A673 (cell line): Measurements from ENCODE around the gene SLIT3.

Source experiments
- EZH2 ChIP-seq: fragments of 200-600 bp; sonication (generic); IDR thresholded peaks from 2 replicates; pipeline ENCODE4 v1.6.1; 2017; ENCODE audit warnings: borderline replicate concordance, low read depth, mild to moderate bottlenecking, mixed read lengths, antibody characterized with exemption, low read length; ENCODE audit not compliant: poor library complexity, severe bottlenecking
- TF ChIP-seq, protein P1 (sequence below): fragments of 300-800, 200-600 bp; sonication (generic); conservative IDR thresholded peaks from 2 replicates; pipeline ENCODE4 v1.5.1; 2017; ENCODE audit warnings: low read depth, mild to moderate bottlenecking, antibody characterized with exemption, low read length, moderate library complexity, mixed read lengths

DNA sequence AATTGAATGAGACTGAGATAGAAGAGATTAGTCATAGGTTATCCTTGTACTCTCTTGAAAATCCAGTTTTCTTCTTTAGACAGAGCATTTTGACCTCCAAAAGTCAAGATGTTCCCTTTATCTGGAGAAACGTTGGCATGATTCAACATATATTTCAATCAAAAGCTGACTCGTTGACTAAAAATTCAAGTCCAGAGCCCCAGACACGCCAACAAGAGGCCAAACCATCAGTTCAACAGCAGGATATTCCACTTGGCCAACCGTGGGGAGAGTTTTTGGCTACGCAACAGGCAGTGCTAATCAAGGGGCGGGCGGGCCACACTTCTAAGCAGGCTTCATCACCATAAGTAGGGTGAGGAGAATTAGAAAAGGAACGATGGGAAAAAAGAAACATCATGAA lies 119.1 kb downstream of the SLIT3 start:
- TF ChIP-seq, protein P1, sequence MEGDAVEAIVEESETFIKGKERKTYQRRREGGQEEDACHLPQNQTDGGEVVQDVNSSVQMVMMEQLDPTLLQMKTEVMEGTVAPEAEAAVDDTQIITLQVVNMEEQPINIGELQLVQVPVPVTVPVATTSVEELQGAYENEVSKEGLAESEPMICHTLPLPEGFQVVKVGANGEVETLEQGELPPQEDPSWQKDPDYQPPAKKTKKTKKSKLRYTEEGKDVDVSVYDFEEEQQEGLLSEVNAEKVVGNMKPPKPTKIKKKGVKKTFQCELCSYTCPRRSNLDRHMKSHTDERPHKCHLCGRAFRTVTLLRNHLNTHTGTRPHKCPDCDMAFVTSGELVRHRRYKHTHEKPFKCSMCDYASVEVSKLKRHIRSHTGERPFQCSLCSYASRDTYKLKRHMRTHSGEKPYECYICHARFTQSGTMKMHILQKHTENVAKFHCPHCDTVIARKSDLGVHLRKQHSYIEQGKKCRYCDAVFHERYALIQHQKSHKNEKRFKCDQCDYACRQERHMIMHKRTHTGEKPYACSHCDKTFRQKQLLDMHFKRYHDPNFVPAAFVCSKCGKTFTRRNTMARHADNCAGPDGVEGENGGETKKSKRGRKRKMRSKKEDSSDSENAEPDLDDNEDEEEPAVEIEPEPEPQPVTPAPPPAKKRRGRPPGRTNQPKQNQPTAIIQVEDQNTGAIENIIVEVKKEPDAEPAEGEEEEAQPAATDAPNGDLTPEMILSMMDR = no peak
- no peak for TF ChIP-seq EZH2
